OCI-LY3 (cell line): Measurements from ENCODE around the gene C2orf80.

Source experiments
- CTCF ChIP-seq: fragments of 200-600, 300-600 bp; sonication (generic); IDR thresholded peaks from 2 replicates; pipeline ENCODE4 v1.5.1; 2014; ENCODE audit warnings: antibody characterized with exemption, low read length, low read depth
- EZH2phosphoT487 ChIP-seq: fragments of 200-600 bp; shearing (Covaris generic); IDR thresholded peaks from 2 replicates; pipeline ENCODE4 v1.6.1; 2018; ENCODE audit warnings: antibody characterized with exemption, mixed run types, low read depth

GRCh38 chr2:208228476-208228875 is 38.6 kb upstream of the C2orf80 start:
- no peak for TF ChIP-seq CTCF
- no peak for TF ChIP-seq EZH2phosphoT487
